Tibial nerve (tissue), 4 donors: ENCODE measurements around the gene RUVBL1. TPM values are rescaled to one million over a fixed set of nuclear protein-coding genes. Genes with fewer than 3 reads are reported as not detected.
"Not testable (repeated sequence)": the region's sequence is repeated elsewhere in the genome, so short reads cannot be mapped to it uniquely, and the experiment has no call there.

Experiments used
- DNase-seq, 2 donors: peaks; one replicate each; pipeline ENCODE4 v3.0.0-alpha.2; 2019; ENCODE audit warnings: low spot score in 2 of 2
- H3K27ac ChIP-seq, 4 donors: fragments of 200-600 bp; sonication (generic) in 3 of 4; one replicate each; pipeline ENCODE4 v1.5.1; 2017 to 2019; ENCODE audit warnings: mild to moderate bottlenecking in 1 of 4
- H3K27me3 ChIP-seq, 2 donors: fragments of 200-600 bp; sonication (generic) in 1 of 2; one replicate each; pipeline versions ENCODE4 v1.5.1 to v1.6.0; 2017 to 2019
- H3K36me3 ChIP-seq, 3 donors: fragments of 200-600 bp; sonication (generic); one replicate each; pipeline ENCODE4 v1.5.1; 2018 to 2019
- H3K4me1 ChIP-seq, 4 donors: fragments of 200-600 bp; sonication (generic) in 3 of 4; one replicate each; pipeline ENCODE4 v1.5.1; 2017 to 2019
- H3K4me3 ChIP-seq, 4 donors: fragments of 200-600 bp; sonication (generic) in 3 of 4; one replicate each; pipeline ENCODE4 v1.5.1; 2017 to 2019; ENCODE audit warnings: mild to moderate bottlenecking in 1 of 4, moderate library complexity in 1 of 4
- H3K9me3 ChIP-seq, 4 donors: fragments of 200-600 bp; sonication (generic) in 3 of 4; one replicate each; pipeline ENCODE4 v1.5.1; 2017 to 2019
- CTCF ChIP-seq, 5 experiments: fragments of 200-600 bp in 3 of 5; fragments of 450-650 bp in 2 of 5; sonication (generic) in 3 of 5; IDR thresholded peaks; one replicate each; pipeline ENCODE4 v1.5.1; 2016 to 2019; ENCODE audit warnings: antibody characterized with exemption in 5 of 5, mild to moderate bottlenecking in 3 of 5, moderate library complexity in 2 of 5
- EP300 ChIP-seq, 2 donors: sonication (generic); formaldehyde crosslinking; IDR thresholded peaks; one replicate each; pipeline ENCODE4 v1.6.1; 2017; ENCODE audit warnings: antibody characterized with exemption in 2 of 2, mild to moderate bottlenecking in 1 of 2
- POLR2A ChIP-seq, 2 donors: fragments of 450-650 bp; IDR thresholded peaks; one replicate each; pipeline ENCODE4 v1.6.1; 2017; ENCODE audit warnings: antibody characterized with exemption in 2 of 2, mild to moderate bottlenecking in 2 of 2, moderate library complexity in 2 of 2
- WGBS, 2 donors: methylation state at CpG; one replicate each; pipeline ENCODE4 v1.1.5; 2018; 5-methylcytosine and 5-hydroxymethylcytosine counted together
- total RNA-seq, 4 donors: library from RNA; depleted of rRNA; stranded (reverse); fragments of >200 nt; gene quantifications; one replicate each; pipeline ENCODE4 v1.1.0, GENCODE V29; 2016

RUVBL1 gene
- total RNA-seq, 4 donors from 2014 or later = 29.7 to 41.7 (median 34.1) TPM

GRCh38 chr3:128155616-128156360, 32.2 kb upstream of the RUVBL1 start:
- WGBS, 2 donors = 79 to 88% methylated on average over 3 of the region's 3 CpGs
- no peaks in the 10 kb centered on the region for H3K27me3 ChIP-seq
- no peaks in the 10 kb centered on the region for H3K9me3 ChIP-seq
- H3K36me3 ChIP-seq = peaks cover 0 to 20% (median 0%) of the 10 kb centered on the region in 3 donors
- DNase-seq = no peak
- H3K4me1 ChIP-seq = peaks cover 0 to 16% (median 8%) of the 10 kb centered on the region in 4 donors
- no peak for TF ChIP-seq EP300 (IDR thresholded peaks at IDR 0.05)
- TF ChIP-seq POLR2A (IDR thresholded peaks at IDR 0.05) = no peak
- TF ChIP-seq CTCF (IDR thresholded peaks at IDR 0.05) = no peak
- no peak overlapping the region for H3K27ac ChIP-seq
- H3K4me3 ChIP-seq = no peak overlapping the region

GRCh38 chr3:128154354-128154753, 30.7 kb upstream of the RUVBL1 start:
- not testable (repeated sequence) for DNase-seq, H3K27me3 ChIP-seq, H3K27ac ChIP-seq, H3K9me3 ChIP-seq
- peaks cover 0 to 17% (median 0%) of the 10 kb centered on the region in 3 donors for H3K36me3 ChIP-seq
- peak overlapping the region in 3 of 4 donors; percentile 79 to 99 (median 94) for H3K4me3 ChIP-seq
- H3K4me1 ChIP-seq = peaks cover 0 to 16% (median 8%) of the 10 kb centered on the region in 4 donors
- 85% methylated on average over 16 of the region's 16 CpGs for WGBS, 2 donors

GRCh38 chr3:128153156-128154041, 29.8 kb upstream of the RUVBL1 start, which contains the start of gene EEFSEC:
EEFSEC (plus strand) TSS chr3:128153481; CDS start chr3:128153508, 27 bp downstream.
- TF ChIP-seq CTCF (IDR thresholded peaks at IDR 0.05) (no peak), EP300 (IDR thresholded peaks at IDR 0.05) (peak in 1 of 2 donors; percentile 88), POLR2A (IDR thresholded peaks at IDR 0.05) (peak in 1 of 2 donors; percentile 40)
- peak; percentile 54 to 69 for DNase-seq
- Histone ChIP-seq H3K27me3 (no peaks in the 10 kb centered on the region), H3K36me3 (peaks cover 0 to 15% (median 0%) of the 10 kb centered on the region in 3 donors), H3K27ac (peak within 1 kb of the TSS; percentile 78 to 94 (median 88)), H3K4me1 (peaks cover 0 to 16% (median 8%) of the 10 kb centered on the region in 4 donors), H3K4me3 (peak within 1 kb of the TSS; percentile 79 to 100 (median 96)), H3K9me3 (no peaks in the 10 kb centered on the region)
- WGBS, 2 donors = 0 to 1% methylated on average over 66 to 86 of the region's 96 CpGs

- TF ChIP-seq POLR2A (IDR thresholded peaks at IDR 0.05) = no peak
- no peak for TF ChIP-seq EP300 (IDR thresholded peaks at IDR 0.05)
- TF ChIP-seq CTCF (IDR thresholded peaks at IDR 0.05) = no peak
- H3K36me3 ChIP-seq = peaks cover 0 to 7% (median 0%) of the 10 kb centered on the region in 3 donors
- H3K27me3 ChIP-seq = no peaks in the 10 kb centered on the region
- peak overlapping the region; percentile 79 to 100 (median 96) for H3K4me3 ChIP-seq
- DNase-seq = no peak
- WGBS, 2 donors = 61 to 78% methylated on average over 13 to 15 of the region's 29 CpGs
- H3K27ac ChIP-seq = peak overlapping the region in 3 of 4 donors; percentile 78 to 94 (median 90)
- H3K9me3 ChIP-seq = no peaks in the 10 kb centered on the region
- H3K4me1 ChIP-seq = peaks cover 0 to 16% (median 8%) of the 10 kb centered on the region in 4 donors
Observed at GRCh38 chr3:128152419-128153155, 29.0 kb upstream of the RUVBL1 start.

GRCh38 chr3:128151758-128152274, 28.2 kb upstream of the RUVBL1 start:
- H3K27me3 ChIP-seq = no peaks in the 10 kb centered on the region
- H3K9me3 ChIP-seq = no peaks in the 10 kb centered on the region
- no peak for TF ChIP-seq CTCF (IDR thresholded peaks at IDR 0.05)
- no peak for TF ChIP-seq EP300 (IDR thresholded peaks at IDR 0.05)
- no peak for TF ChIP-seq POLR2A (IDR thresholded peaks at IDR 0.05)
- H3K27ac ChIP-seq = no peak overlapping the region
- H3K36me3 ChIP-seq = no peaks in the 10 kb centered on the region
- peaks cover 0 to 16% (median 8%) of the 10 kb centered on the region in 4 donors for H3K4me1 ChIP-seq
- WGBS, 2 donors = 79 to 81% methylated on average over 5 of the region's 5 CpGs
- no peak overlapping the region for H3K4me3 ChIP-seq
- no peak for DNase-seq
